SK-N-SH (cell line): ENCODE results near the gene CHAC1. TPM values are rescaled to one million over a fixed set of nuclear protein-coding genes. Genes with fewer than 3 reads are reported as not detected.

Experiments used
- CTCF ChIA-PET: fragments of 300-600, 350-600 bp; formaldehyde crosslinking; extraction: SDS; loops from one replicate; lab custom pipeline; 2021; lab: Yijun Ruan, JAX
- POLR2A ChIA-PET: fragments of 350-600 bp; sonication (Branson Sonifier 250); formaldehyde crosslinking; extraction: SDS; loops from one replicate; lab custom pipeline; 2020; ENCODE audit warnings: antibody characterized with exemption, inconsistent platforms; lab: Yijun Ruan, JAX
- DNase-seq: peaks from one replicate; pipeline ENCODE4 v3.0.0; 2012
- H2AFZ ChIP-seq: fragments of 200-600 bp; sonication (generic); 2 replicates; pipeline ENCODE4 v1.8.1; 2016; ENCODE audit warnings: antibody characterized with exemption, mild to moderate bottlenecking, low read depth
- H3F3A ChIP-seq: fragments of 200-600 bp; sonication (generic); replicated peaks from 2 replicates; pipeline ENCODE3; 2016; ENCODE audit warnings: antibody characterized with exemption, mild to moderate bottlenecking; ENCODE audit not compliant: insufficient read depth
- H3K27ac ChIP-seq, 2 experiments: fragments of 200-500 bp in 1 of 2; fragments of 200-600 bp in 1 of 2; sonication (Bioruptor generic) in 1 of 2; sonication (generic), shearing (Covaris generic) in 1 of 2; 2 replicates each; pipeline versions ENCODE4 v1.5.1 to v1.6.1; 2014 to 2016; ENCODE audit warnings: low read depth in 2 of 2, inconsistent platforms in 1 of 2, low read length in 1 of 2, mild to moderate bottlenecking in 1 of 2, mixed read lengths in 1 of 2
- H3K27me3 ChIP-seq: fragments of 200-600 bp; sonication (generic), shearing (Covaris generic); 2 replicates; pipeline ENCODE4 v1.6.1; 2016; ENCODE audit warnings: mixed run types; ENCODE audit not compliant: insufficient read depth
- H3K36me3 ChIP-seq, 2 experiments: fragments of 200-500 bp in 1 of 2; fragments of 200-600 bp in 1 of 2; sonication (Bioruptor generic) in 1 of 2; sonication (generic) in 1 of 2; replicated peaks in 1 of 2; 2 replicates each; pipeline versions ENCODE3 to v1.5.1; 2014 to 2016; ENCODE audit warnings: low read length in 1 of 2, mild to moderate bottlenecking in 1 of 2; ENCODE audit not compliant: insufficient read depth in 2 of 2, control insufficient read depth in 1 of 2
- H3K4me1 ChIP-seq, 2 experiments: fragments of 200-500 bp in 1 of 2; fragments of 200-600 bp in 1 of 2; sonication (Bioruptor generic) in 1 of 2; sonication (generic), shearing (Covaris generic) in 1 of 2; 2 replicates each; pipeline versions ENCODE4 v1.5.1 to v1.6.1; 2014 to 2016; ENCODE audit warnings: low read depth in 1 of 2, low read length in 1 of 2, mixed run types in 1 of 2; ENCODE audit not compliant: insufficient read depth in 2 of 2, control insufficient read depth in 1 of 2
- H3K4me2 ChIP-seq: fragments of 200-600 bp; sonication (generic), shearing (Covaris generic); 2 replicates; pipeline ENCODE4 v1.6.1; 2017; ENCODE audit warnings: mixed run types
- H3K4me3 ChIP-seq, 2 experiments: fragments of 200-500 bp in 1 of 2; fragments of 200-600 bp in 1 of 2; sonication (Bioruptor generic) in 1 of 2; sonication (generic), shearing (Covaris generic) in 1 of 2; 2 replicates each; pipeline versions ENCODE4 v1.5.1 to v1.8.1; 2014 to 2016; ENCODE audit warnings: low read depth in 2 of 2, inconsistent platforms in 1 of 2, low read length in 1 of 2, mild to moderate bottlenecking in 1 of 2, mixed read lengths in 1 of 2, moderate library complexity in 1 of 2
- H3K79me2 ChIP-seq: fragments of 200-600 bp; sonication (generic); 2 replicates; pipeline ENCODE4 v1.8.1; 2017; ENCODE audit warnings: mild to moderate bottlenecking; ENCODE audit not compliant: insufficient read depth
- H3K9ac ChIP-seq: fragments of 200-600 bp; sonication (generic); 2 replicates; pipeline ENCODE4 v1.6.1; 2017; ENCODE audit warnings: mixed run types
- H3K9me2 ChIP-seq: fragments of 200-600 bp; sonication (generic); 2 replicates; pipeline ENCODE4 v1.6.1; 2017; ENCODE audit warnings: mixed run types
- H3K9me3 ChIP-seq: fragments of 200-600 bp; sonication (generic); 2 replicates; pipeline ENCODE4 v1.6.1; 2017; ENCODE audit warnings: mixed run types, mild to moderate bottlenecking, moderate library complexity
- H4K20me1 ChIP-seq: fragments of 200-600 bp; sonication (generic); 2 replicates; pipeline ENCODE4 v1.6.1; 2017; ENCODE audit warnings: mild to moderate bottlenecking, mixed run types; ENCODE audit not compliant: insufficient read depth
- CHD2 ChIP-seq: fragments of 150-350 bp; IDR thresholded peaks from 2 replicates; pipeline ENCODE4 v1.6.1; 2018; ENCODE audit warnings: low read length; ENCODE audit not compliant: partially characterized antibody
- EP300 ChIP-seq, 2 experiments: IDR thresholded peaks; 2 replicates each; pipeline versions ENCODE4 v1.4.0 to v1.6.1; 2012; ENCODE audit warnings: borderline replicate concordance in 1 of 2, low read depth in 1 of 2, low read length in 1 of 2
- EZH2phosphoT487 ChIP-seq: fragments of 200-600 bp; sonication (generic); IDR thresholded peaks from 2 replicates; pipeline ENCODE4 v1.6.1; 2017; ENCODE audit warnings: low read depth, mixed run types, mild to moderate bottlenecking, antibody characterized with exemption, moderate library complexity, borderline replicate concordance
- FOSL2 ChIP-seq: IDR thresholded peaks from 2 replicates; pipeline ENCODE4 v1.4.0; 2012; ENCODE audit warnings: low read depth, mild to moderate bottlenecking, moderate library complexity, borderline replicate concordance
- PBX3 ChIP-seq: IDR thresholded peaks from 2 replicates; pipeline ENCODE4; 2012
- RAD21 ChIP-seq: IDR thresholded peaks from 2 replicates; pipeline ENCODE4 v1.6.1; 2012; ENCODE audit warnings: mild to moderate bottlenecking, low read length
- RCOR1 ChIP-seq: fragments of 150-350 bp; IDR thresholded peaks from 2 replicates; pipeline ENCODE4 v1.6.1; 2017; ENCODE audit warnings: antibody characterized with exemption, low read length
- SIN3A ChIP-seq: IDR thresholded peaks from 2 replicates; pipeline ENCODE4 v1.6.1; 2012; ENCODE audit warnings: low read depth, mild to moderate bottlenecking, low read length, moderate library complexity, borderline replicate concordance
- ZBTB33 ChIP-seq: IDR thresholded peaks from 2 replicates; pipeline ENCODE4 v1.4.0; 2012; ENCODE audit warnings: low read depth, borderline replicate concordance
- WGBS: methylation state at CpG from one replicate; pipeline ENCODE4 v1.1.6; 2017; ENCODE audit warnings: low lambda C conversion rate; 5-methylcytosine and 5-hydroxymethylcytosine counted together
- polyA plus RNA-seq, 3 experiments: library from polyadenylated mRNA; depleted of rRNA; stranded (reverse); fragments of >200 nt; gene quantifications; 2 replicates each; pipeline ENCODE4 v1.2.3, GENCODE V29; 2012
- TF ChIP-seq, protein P1 (sequence below): IDR thresholded peaks from 2 replicates; pipeline ENCODE4 v1.6.1; 2012; ENCODE audit warnings: mild to moderate bottlenecking, low read depth, low read length, moderate library complexity

Gene CHAC1
- polyA plus RNA-seq, 1 of the 3 experiments (the other 2 are of a cell fraction) = 9.3 TPM

DNA sequence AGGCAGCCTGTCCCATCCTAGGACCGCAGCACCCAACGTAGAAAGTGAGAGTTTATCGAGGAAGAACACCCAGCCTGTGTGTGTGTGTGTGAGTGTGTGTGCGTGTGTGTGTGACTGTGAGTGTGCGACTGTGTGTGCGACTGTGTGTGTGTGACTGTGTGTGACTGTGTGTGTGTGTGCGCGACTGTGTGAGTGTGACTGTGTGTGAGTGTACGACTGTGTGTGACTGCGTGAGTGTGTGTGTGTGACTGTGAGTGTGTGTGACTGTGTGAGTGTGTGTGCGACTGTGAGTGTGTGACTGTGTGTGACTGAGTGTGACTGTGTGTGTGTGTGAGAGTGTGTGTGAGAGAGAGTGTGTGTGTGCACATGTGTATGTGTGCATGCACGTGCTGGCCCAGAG is 39.3 kb upstream of the CHAC1 start:
- no peak overlapping the region for H3K27ac ChIP-seq
- DNase-seq = no peak
- WGBS = 97% methylated on average over 12 of the region's 12 CpGs
- TF ChIP-seq ZBTB33 (no peak), EP300 (IDR thresholded peaks at IDR 0.05; ENCODE audit: borderline replicate concordance in 1 of 2, low read depth in 1 of 2, low read length in 1 of 2) (no peak), RCOR1 (no peak), PBX3 (no peak), SIN3A (no peak), EZH2phosphoT487 (no peak)
- TF ChIP-seq, protein P1, sequence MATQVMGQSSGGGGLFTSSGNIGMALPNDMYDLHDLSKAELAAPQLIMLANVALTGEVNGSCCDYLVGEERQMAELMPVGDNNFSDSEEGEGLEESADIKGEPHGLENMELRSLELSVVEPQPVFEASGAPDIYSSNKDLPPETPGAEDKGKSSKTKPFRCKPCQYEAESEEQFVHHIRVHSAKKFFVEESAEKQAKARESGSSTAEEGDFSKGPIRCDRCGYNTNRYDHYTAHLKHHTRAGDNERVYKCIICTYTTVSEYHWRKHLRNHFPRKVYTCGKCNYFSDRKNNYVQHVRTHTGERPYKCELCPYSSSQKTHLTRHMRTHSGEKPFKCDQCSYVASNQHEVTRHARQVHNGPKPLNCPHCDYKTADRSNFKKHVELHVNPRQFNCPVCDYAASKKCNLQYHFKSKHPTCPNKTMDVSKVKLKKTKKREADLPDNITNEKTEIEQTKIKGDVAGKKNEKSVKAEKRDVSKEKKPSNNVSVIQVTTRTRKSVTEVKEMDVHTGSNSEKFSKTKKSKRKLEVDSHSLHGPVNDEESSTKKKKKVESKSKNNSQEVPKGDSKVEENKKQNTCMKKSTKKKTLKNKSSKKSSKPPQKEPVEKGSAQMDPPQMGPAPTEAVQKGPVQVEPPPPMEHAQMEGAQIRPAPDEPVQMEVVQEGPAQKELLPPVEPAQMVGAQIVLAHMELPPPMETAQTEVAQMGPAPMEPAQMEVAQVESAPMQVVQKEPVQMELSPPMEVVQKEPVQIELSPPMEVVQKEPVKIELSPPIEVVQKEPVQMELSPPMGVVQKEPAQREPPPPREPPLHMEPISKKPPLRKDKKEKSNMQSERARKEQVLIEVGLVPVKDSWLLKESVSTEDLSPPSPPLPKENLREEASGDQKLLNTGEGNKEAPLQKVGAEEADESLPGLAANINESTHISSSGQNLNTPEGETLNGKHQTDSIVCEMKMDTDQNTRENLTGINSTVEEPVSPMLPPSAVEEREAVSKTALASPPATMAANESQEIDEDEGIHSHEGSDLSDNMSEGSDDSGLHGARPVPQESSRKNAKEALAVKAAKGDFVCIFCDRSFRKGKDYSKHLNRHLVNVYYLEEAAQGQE = no peak
- peaks cover 0 to 21% of the 10 kb centered on the region in 2 experiments; a peak in 1 of 4 replicates for H3K4me1 ChIP-seq
- H3K27me3 ChIP-seq = no peaks in the 10 kb centered on the region
- H3K4me2 ChIP-seq = no peak overlapping the region
- ChIA-PET POLR2A (no interaction called here), CTCF (interaction anchor here (1.4 to 33.6 kb wide), 5 partner anchors 12 to 108 kb away, joined by 5 to 675 read pairs (median 41); partner anchors contain the start of genes DLL4 and VPS18)
- H4K20me1 ChIP-seq = no peaks in the 10 kb centered on the region
- no peaks in the 10 kb centered on the region for H3K9me2 ChIP-seq
- no peaks in the 10 kb centered on the region for H3K36me3 ChIP-seq
- H3K9me3 ChIP-seq = no peaks in the 10 kb centered on the region
- no peak overlapping the region for H3K9ac ChIP-seq
- H3F3A ChIP-seq = no peaks in the 10 kb centered on the region
- no peaks in the 10 kb centered on the region for H3K79me2 ChIP-seq
- H3K4me3 ChIP-seq = no peak overlapping the region
- no peak overlapping the region for H2AFZ ChIP-seq

DNA sequence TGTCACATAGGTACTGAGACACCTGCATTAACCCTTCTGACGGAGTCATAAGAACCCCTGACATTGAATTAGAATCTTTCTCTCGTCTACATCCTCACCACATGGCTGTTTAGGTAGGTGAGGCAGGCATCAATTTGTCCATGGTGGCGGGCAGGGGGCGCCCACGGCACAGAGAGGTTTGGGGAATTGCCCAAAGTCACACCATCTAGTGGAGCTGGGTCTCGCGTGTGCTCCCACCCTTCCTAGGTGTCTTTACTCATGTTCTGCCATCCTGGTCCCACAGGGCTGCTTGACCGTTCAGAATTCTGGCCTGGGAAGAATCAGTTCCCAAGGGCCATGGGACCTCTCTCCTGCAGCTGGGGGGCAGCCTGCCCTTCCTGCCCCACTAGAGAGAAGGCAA is 38.8 kb upstream of the CHAC1 start:
- CTCF ChIA-PET = interaction anchor here (0.9 to 33.6 kb wide), 6 partner anchors 9 to 108 kb away, joined by 3 to 675 read pairs (median 15); partner anchors contain the start of genes DLL4 and VPS18

More for the DNA sequence above, 38.8 kb upstream of the CHAC1 start:
- no peak overlapping the region for H3K4me2 ChIP-seq
- no peak overlapping the region for H2AFZ ChIP-seq
- peaks cover 0 to 20% of the 10 kb centered on the region in 2 experiments; a peak in 1 of 4 replicates for H3K4me1 ChIP-seq
- no peak overlapping the region for H3K4me3 ChIP-seq
- H3K9ac ChIP-seq = no peak overlapping the region
- no peaks in the 10 kb centered on the region for H3K27me3 ChIP-seq
- H3K79me2 ChIP-seq = no peaks in the 10 kb centered on the region
- H3K9me2 ChIP-seq = no peaks in the 10 kb centered on the region
- H4K20me1 ChIP-seq = no peaks in the 10 kb centered on the region
- no peaks in the 10 kb centered on the region for H3K36me3 ChIP-seq
- POLR2A ChIA-PET = no interaction called here
- no peaks in the 10 kb centered on the region for H3F3A ChIP-seq
- no peaks in the 10 kb centered on the region for H3K9me3 ChIP-seq
- 0 out of 2 replicates have a peak, but pooled peaks have one; percentile 10 for TF ChIP-seq RAD21
- no peak for TF ChIP-seq FOSL2
- TF ChIP-seq CHD2 = no peak
- no peak for DNase-seq
- WGBS = 95% methylated on average over 8 of the region's 8 CpGs
- H3K27ac ChIP-seq = no peak overlapping the region
